GM19468 (cell line): ENCODE measurements around the gene COA1.
"Not testable (repeated sequence)": the region's sequence is repeated elsewhere in the genome, so short reads cannot be mapped to it uniquely, and the experiment has no call there.

Source experiments
- ATAC-seq: cut with Tn5 transposase; IDR thresholded peaks from one replicate; pipeline ENCODE4 v1.9.1; 2021; ENCODE audit warnings: mild to moderate bottlenecking, moderate library complexity, moderate number of reproducible peaks; ENCODE audit not compliant: unreplicated experiment; ENCODE audit errors: extremely low read depth

COA1 gene

DNA sequence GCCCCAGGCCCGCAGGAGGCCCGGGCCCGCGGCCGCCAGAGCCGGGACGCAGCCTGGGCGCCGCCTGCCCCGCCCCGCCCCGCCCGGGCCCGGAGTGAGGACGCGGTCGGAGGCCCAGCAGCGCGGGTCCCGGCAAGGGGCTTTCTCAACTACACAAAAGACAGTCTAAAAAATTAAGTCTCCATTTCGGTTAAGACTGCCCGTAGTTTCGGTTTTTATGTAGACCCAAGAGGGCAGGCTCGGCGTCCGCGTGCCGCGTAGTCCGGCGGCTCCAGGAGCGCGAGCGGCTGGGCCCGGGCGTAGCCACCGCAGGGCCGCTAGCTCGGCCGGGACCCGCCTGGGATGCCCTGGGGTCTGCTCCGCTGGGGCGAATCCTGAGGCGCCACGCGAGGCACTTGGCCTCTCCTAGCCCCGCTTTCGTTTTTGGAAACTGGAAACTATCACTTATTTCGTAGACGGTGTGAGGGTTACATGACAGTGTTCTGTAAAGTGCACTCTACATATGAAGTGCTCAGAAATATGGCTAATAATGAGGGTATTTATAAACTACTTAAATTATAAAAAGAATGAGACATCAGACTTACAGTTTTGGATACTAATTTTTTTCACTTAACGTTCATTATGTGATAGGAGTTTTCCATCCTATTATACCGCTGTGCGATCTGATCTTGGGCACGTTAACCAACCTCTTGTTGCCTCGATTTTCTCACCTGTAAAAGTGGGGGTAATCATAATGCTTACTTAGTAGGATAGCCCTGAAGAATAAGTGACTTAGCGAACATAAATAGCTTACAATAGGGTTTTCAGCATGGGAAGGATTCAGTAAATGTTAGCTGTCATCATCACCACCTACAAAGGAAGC lies 29.7 kb upstream of the COA1 start:
- ATAC-seq = peak; percentile 42

DNA sequence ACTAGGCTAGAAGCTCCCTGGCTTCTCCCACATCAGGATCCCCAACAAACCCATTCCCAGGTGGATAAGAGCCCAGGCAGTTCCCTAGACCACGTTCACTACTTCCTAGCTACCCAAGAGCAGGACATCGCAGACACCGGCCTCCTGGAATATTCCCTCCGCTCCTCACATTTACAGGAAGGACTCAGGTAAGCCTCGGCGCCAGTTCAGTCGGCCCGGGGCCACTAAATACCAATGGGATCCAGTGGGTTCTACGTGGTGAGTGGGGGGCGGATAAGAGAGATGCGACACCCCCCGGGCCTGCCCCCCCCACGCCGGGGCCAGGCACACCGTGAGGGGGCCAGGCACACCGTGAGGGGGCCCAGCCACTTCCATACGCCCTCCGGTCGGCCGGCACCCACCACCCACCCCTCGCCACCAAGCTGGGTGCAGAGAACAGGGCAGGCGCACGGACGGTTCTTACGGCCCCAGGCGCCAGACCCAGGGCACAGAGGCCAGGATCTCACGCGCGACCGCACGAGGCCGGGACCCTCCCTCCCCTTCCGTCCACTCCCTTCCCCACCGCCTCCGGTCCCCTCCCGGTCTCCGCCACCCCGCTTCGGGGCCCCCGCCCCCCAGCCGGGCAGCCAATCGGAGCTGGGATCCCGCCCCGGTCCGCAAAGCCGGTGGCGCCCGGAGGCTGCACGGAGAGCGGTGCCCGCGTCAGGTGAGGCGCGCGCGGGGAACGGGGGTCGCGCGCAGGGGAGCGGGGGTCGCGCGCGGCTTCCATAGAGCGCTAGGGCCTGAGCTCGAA lies 28.9 kb upstream of the COA1 start, which contains the start of gene BLVRA:
Gene BLVRA (plus strand): TSS at position 652 of the 793 bp plus-strand sequence. CDS start 12,479 bp downstream, outside the sequence.
- ATAC-seq = peak; percentile 33

DNA sequence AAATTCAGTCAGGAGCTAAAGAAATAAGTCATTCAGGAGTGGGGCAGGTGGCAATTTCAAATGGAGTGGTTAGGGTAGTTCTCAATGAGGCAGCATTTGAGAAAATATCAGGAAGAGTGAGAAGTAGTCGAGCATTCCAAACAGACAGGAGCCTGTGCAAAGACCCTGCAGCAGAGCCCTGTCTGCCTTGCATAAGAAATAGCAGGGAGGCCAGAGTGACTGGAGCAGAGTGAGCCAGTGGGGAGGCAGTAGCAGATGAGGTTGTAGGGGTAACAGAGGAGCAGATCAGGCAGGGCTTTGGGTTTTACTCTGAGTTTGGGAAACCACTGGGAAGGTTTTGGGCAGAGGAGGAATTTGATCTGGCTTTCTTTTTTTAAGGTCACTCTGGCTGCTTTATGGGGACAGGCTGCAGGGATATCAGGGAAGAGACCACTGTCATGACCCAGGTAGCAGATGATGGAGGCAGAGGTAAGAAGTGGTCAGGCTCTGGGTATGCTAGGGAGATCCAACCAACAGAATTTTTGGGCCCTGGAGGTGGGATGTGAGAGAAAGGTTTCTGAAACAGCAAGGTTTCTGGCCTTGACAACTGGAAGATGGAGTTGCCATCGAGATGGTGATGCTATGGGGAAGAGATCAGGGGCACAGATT lies 27.9 kb upstream of the COA1 start:
- ATAC-seq = no peak

DNA sequence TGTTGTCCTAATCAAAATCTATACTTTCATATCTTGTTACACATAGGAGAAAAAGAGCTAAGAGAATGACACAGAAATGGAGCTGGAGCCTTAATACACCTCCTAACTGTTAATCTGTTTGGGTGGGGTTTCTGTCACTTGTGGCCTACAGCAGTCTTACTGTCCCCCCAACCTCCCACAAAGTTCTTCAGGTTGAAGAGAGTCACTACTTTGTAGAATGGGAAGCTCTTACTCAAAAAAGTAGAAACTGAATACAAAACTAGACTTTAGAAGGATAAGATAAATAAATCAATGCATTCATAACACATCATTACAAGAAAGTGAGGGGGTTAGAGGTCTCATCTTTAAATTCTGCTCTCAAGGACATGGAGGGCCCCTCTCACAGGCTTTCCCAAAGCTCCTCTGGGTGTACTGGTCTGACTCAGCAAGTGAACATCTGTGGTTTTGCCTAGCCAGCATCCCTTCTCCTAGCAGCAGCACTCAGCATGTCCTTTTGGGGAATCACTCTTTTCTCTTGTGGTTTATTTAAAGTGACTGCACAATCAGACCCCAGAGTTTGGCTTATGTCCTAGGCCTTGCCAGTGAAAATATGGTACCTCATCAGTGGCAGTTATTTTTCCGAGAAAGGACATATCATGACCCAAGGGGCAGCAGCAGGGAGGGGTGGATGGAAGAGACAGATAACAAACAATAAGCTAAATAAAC lies 27.2 kb upstream of the COA1 start:
- no peak for ATAC-seq

DNA sequence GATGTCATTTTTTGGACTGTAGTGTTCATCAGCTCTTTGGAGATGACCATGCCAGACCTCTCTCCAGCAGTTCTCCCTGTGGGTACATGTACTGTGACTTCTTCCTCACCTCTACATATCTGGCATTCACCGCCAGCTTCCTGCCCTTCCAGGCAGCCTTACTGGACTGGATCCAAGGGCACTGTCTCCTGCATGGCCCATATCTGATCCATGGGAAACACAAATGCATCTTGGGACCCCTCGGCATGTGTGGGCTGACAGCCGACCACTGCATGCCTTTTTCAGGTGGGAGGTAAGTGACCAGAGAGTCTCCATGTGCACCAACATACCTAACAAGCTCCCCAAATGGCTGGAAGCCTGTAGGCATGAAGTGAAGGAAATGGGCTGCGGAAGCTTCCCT lies 25.3 kb upstream of the COA1 start:
- ATAC-seq = no peak

DNA sequence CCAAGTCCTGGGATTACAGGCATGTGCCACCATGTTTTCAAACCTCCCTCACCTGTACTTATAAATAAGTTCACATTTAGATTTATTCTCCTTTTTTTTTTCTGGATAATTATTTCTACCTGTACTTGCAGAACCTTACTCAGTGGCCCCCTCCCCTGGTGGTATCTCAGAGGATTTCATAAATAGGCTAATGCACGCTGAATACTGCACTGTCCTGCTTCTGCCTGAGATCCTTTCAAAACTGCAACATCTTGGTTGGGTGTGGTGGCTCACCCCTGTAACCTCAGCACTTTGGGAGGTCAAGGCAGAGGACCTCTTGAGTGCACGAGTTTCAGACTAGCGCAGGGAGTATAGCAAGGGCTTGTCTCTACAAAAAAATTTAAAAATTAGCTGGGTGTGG lies 24.5 kb upstream of the COA1 start:
- no peak for ATAC-seq

DNA sequence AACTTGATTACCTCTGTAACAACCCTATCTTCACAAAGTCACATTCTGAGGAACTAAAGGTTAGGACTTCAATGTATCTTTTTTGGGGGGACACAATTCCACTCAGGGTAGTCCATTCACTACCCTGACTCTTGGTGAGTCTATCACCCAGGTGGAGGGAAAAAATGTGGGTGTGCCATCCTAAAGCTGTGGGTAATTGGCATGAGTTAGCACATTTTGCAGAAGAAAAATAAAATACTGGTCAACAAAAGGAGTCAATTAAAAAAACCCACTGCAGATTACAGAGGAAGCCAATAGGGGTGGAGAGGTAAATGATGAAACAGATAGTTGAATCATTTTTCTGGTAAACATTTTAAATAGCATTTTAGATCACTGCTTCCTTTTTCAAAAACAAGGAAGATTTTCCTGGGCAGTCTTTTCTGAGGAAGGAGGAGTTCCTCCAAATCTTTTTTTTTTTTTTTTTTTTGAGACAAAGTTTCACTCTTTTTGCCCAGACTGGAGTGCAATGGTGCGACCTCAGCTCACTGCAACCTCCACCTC lies 24.0 kb upstream of the COA1 start:
- ATAC-seq = no peak

DNA sequence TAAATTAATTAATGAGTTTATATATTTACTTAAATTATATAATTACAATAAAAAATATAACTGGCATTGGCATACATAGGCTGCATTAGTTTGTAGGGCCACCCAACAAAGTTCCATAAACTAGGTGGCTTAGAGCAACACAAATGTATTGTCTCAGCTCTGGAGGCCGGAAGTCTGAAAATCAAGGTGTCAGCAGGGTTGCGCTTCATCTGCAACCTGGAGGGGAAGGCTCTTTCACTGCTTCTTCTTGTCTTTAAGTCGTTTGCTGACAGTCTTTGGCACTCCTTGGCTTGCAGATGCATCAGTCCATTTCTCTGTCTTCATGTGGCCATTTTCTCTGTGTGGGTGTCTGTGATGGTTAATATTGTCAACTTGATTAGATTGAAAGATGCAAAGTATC lies 23.1 kb upstream of the COA1 start:
- no peak for ATAC-seq

DNA sequence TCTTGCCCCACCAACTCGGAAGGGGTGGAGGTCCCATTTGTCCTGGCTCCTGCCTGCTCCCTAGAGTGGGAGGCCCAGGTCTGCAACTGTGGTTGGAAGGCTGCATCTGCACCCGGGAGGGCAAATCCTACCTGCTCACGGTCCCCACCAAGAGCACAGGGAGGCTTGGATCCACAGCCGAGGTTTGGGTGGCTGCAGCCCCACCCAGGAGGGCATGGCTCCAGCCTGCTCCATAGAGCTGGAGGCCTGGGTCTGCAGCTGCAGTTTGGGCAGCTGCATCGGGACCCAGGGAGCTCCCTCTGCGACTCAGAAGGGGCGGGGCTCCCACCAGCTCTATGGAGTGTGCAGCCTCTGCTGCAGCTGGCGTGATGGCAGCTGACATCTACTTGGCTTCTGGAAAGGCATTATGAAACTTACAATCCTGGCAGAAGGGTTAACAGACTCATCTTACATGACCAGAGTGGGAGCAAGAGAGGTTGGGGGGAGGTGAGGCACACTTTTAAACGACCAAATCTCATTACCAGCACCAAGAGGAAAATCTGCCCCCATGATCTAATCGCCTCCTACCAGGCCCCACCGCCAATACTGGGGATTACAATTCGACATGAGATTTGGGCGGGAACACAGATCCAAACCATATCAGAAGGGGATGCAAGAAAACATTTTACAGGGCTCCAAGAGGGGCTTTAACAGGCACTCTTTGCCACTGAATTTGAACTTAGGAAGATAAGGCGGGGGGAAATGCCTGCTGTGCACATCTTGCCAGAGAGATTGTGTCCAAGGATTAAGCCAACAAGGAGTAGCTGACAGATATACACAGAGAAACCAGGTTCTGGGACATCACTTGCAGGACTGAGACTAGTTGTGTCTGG lies 20.9 kb upstream of the COA1 start:
- ATAC-seq = no peak

DNA sequence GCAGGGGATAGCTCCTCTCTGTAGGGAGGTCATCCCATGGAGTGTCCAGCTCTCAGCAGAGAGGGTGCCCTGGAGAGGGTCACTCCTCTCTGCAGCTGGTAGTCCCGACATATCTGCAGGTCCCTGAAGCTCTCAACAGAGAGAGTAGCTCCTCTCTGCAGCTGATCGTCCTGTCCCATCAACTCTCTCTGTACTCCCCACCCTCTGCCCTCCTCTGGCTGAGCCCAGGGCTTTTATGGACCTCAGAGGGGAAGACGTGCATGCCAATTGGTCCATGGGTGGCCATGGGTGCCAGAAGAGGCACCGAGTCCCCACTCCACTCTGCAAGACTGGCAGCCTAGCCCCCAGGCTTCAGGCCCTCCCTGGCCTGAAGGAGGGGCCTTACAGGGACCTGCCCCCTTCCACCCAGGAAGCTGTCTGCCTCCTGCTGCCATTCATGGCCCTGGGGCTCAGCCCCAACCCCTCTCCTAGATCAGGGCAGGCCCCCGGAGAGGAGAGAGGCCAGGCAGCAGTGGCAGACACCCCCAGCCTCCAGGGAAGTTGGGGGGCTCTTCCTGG lies 20.1 kb upstream of the COA1 start:
- no peak for ATAC-seq

DNA sequence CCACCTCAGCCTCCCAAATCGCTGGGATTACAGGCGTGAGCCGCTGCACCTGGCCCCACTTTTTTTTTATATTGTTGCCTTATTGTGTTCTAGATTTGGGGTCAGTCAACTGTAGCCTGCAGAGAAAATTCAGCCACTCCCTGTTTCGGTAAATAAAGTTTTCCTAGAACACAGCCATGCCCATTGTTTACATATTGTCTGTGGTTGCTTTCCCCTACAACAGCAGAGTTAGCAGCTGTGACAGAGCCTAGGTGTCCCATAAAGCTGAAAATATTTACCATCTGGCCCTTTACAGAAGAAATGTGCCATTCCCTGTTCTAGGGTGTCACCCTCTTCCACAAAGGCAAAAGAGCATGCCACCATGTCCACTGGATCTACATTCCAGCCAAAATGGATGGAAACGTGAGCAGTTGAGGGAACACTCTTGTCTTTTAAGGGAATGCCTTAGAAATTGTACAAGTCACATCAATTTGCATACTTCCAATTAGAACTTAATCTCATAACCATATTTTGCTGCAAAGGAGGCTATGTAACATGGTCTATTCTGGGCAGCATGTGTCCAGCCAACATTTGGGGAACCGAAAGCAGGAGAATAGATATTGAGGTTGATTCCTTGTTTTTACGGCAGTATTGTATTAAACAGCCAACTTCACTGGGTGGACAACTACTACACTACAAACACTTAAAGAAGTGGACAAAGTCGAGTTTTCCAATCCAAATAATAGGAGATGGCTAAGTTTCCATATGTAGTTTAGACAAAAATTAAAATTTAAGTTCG lies 18.2 kb upstream of the COA1 start:
- no peak for ATAC-seq

DNA sequence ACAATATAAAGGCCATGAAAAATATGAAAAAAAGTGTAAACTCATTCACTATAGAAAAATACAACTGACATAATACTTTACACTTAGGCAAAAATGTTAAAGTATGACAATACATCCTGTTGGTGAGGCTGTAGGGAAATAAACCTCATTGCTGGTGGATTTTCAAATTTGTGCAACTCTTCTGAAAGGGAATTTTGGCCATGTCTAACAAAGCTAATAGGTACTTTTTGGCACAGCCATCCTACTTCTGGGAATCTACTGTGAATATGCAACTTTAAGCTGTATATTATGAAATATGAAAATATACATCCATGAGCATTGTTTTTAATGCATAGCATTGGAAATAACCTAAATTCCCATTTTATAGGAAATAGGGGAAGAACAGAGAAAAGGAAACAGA lies 13.4 kb upstream of the COA1 start:
- no peak for ATAC-seq

DNA sequence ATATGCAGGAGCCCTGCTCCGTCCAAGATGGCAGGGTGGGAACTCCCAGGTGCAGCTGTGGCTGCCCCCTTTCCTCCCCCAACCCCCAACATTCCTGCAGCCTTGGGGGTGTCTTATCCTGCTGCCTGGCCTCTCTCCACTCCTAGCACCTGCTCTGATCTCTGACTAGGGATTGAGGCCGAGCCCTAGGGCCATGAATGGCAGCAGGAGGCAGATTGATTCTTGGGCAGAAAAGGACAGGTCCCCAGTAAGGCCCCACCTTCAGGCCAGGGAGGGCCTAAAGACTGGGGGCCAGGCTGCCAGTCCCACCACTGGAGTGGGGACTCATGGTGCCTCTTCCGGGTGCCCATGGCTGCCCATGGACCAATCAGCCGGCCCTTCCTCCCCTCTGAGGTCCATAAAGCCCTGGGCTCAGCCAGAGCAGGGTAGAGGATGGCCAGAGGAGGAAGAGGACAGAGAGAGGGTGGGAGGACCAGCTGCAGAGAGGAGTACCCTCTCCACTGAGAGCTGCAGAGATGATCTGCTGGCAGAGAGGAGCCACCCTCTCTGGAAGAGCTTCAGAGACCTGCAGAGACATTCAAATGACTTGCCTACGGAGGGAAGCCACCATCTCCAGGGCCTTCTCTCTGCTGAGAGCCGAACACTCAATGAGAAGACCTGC lies 8.3 kb upstream of the COA1 start:
- ATAC-seq = no peak

DNA sequence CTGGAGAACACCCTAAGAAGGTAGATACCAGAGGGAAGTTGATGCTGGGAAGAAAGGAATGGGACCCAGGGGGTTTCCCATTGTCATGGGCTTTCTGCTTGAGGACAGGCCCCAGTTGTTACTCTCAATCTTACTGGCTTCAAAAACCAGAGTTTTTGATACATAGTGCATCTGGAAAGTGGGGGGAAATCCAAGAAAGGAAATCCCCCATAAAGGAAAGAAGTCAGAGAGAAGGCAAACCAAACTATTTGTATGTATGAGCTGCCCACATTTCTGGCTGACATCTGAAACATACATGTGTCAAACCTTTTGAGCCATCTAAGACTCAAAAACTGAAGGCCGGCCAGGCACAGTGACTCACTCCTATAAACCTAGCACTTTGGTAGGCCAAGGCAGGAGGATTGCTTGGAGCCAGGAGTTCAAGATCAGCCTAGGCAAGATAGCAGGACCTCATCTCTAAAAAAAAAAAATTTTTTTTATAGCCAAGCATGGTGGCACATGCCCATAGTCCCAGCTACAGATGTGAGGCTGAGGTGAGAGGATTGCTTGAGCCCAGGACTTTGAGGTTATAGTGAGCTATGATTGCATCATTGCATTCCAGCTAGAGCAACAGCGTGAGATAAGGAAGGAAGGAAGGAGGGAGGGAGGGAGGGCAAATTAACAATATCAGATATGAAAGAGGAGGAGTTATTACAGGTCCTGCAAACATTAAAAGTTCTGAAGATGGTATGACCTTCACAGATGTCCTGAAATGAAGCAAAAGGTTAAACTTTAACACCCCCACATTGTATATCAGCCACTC lies 6.7 kb upstream of the COA1 start:
- peak; percentile 59 for ATAC-seq

DNA sequence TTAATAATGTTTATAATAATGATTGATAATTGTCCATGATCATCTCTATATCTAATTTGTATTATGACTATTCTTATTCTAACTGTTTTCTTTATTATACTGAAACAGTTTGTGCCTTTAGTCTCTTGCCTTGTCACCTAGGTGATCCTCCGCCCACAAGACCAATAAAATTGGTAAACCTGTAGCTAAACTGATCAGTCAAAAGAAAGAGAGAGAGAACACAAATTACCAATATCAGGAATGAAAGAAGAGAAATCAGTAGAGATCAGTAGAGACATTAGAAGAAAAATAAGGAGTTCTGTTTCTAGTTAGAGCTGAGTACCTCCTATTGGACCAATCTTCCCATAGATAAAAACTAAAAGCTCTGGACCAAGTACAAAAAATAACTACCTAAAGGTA lies 6.1 kb upstream of the COA1 start:
- peak; percentile 9 for ATAC-seq

DNA sequence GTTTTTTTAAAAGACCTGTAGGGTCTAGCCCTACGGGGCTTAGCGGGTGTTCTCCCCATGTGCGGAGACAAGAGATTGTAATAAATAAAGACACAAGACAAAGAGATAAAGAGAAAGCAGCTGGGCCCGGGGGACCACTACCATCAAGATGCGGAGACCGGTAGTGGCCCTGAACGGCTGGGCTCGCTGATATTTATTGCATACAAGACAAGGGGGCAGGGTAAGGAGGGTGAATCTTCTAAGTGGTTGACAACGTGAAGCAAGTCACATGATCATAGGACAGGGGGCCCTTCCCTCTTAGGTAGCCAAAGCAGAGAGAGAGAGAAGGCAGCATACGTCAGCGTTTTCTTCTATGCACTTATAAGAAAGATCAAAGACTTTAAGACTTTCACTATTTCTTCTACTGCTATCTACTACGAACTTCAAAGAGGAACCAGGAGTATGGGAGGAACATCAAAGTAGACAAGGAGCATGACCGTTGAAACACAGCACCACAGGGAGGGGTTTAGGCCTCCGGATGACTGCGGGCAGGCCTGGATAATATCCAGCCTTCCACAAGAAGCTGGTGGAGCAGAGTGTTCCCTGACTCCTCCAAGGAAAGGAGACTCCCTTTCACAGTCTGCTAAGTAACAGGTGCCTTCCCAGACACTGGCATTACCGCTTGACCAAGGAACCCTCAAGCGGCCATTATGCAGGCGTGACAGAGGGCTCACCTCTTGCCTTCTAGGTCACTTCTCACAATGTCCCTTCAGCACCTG lies 5.4 kb upstream of the COA1 start:
- not testable (repeated sequence) for ATAC-seq
